A549 treated with AZD2906 at 1 μM for 4 hours (cell line): ENCODE data around the gene SGMS2. TPM values are rescaled to one million over a fixed set of nuclear protein-coding genes. Genes with fewer than 3 reads are reported as not detected.

ENCODE experiments used
- total RNA-seq: library from RNA; stranded (reverse); fragments of 200-300 nt; extraction: Qiagen RNA extraction; gene quantifications from 5 replicates; pipeline ENCODE4 v1.2.3, GENCODE V29; 2022

Gene SGMS2
- total RNA-seq = 19.8 to 28.5 TPM (median 27.1 TPM) in 5 replicates

GRCh38 chr4:107824350-107825071 is at the start of gene SGMS2:
TSS of gene SGMS2 (plus strand) at chr4:107824932. CDS start at chr4:107895554, 70,622 bp downstream.

GRCh38 chr4:107930821-107931774 is 106.4 kb downstream of the SGMS2 start, which contains the start of gene CYP2U1:
TSS of gene CYP2U1 (plus strand) at chr4:107931549. CDS start at chr4:107931644, 95 bp downstream.

Other genes with a start within 250 kb of the SGMS2 start
- gene PAPSS1, start 104.7 kb upstream of the SGMS2 start, total RNA-seq = 30.1 to 37.2 TPM (median 32.9 TPM) in 5 replicates
- gene CYP2U1, start 106.6 kb downstream of the SGMS2 start, total RNA-seq = 1.3 to 1.8 TPM (median 1.6 TPM) in 5 replicates
- gene HADH, start 165.0 kb downstream of the SGMS2 start, total RNA-seq = 21.8 to 24.2 TPM (median 23.7 TPM) in 5 replicates